Psoas muscle (tissue), 8 donors: Measurements from ENCODE around the gene CPLX4. TPM values are rescaled to one million over a fixed set of nuclear protein-coding genes. Genes with fewer than 3 reads are reported as not detected.

Experiments
- ATAC-seq, 4 donors: fragments of 200-7000 bp; cut with Tn5 transposase; one replicate each; pipeline ENCODE4 v1.9.1; 2020; ENCODE audit warnings: moderate library complexity in 3 of 4, mild to moderate bottlenecking in 2 of 4
- DNase-seq, 2 donors: peaks; one replicate each; pipeline ENCODE4 v3.0.0-alpha.2; 2020
- H3K27ac ChIP-seq: fragments of 200-600 bp; one replicate; pipeline ENCODE4 v1.8.0; 2022
- H3K27me3 ChIP-seq, 3 donors: fragments of 200-600 bp in 1 of 3; one replicate each; pipeline versions ENCODE4 v1.6.1 to v1.8.0; 2013 to 2022; ENCODE audit warnings: low read length in 2 of 3, mild to moderate bottlenecking in 2 of 3, moderate library complexity in 1 of 3; ENCODE audit not compliant: insufficient read depth in 3 of 3
- H3K36me3 ChIP-seq, 2 donors: fragments of 200-600 bp in 1 of 2; one replicate each; pipeline versions ENCODE4 v1.6.1 to v1.8.0; 2013 to 2022; ENCODE audit warnings: low read depth in 1 of 2, mild to moderate bottlenecking in 1 of 2, moderate library complexity in 1 of 2; ENCODE audit not compliant: insufficient read depth in 1 of 2
- H3K4me1 ChIP-seq: fragments of 200-600 bp; one replicate; pipeline ENCODE4 v1.8.0; 2022
- H3K4me3 ChIP-seq: fragments of 200-600 bp; one replicate; pipeline ENCODE4 v1.8.0; 2022; ENCODE audit warnings: mild to moderate bottlenecking
- H3K9me3 ChIP-seq: fragments of 200-600 bp; one replicate; pipeline ENCODE4 v1.8.0; 2022
- WGBS, 3 donors: extraction: QIAGEN DNeasy Blood & Tissue Kit; methylation state at CpG; one replicate each; pipeline versions ENCODE4 v1.1.6 to v1.1.7; 2013; 5-methylcytosine and 5-hydroxymethylcytosine counted together
- intact Hi-C, 2 donors: fragments of 100-400 bp; cut with DNase I; formaldehyde crosslinking; loops; one replicate each; pipeline versions ENCODE4 v1.11.0 to v1.14.2; 2022
- polyA plus RNA-seq, 3 donors: library from polyadenylated mRNA; stranded (reverse); fragments of 200-250 nt; gene quantifications; one replicate each; pipeline ENCODE4 v1.2.3, GENCODE V29; 2013
- total RNA-seq, 4 donors: library from RNA; stranded (reverse); fragmentation: NEBNext Ultra II Directional in 2 of 4; extraction: Animal tissue kit (Norgen Biotek cat#: 25700) in 2 of 4; gene quantifications; one replicate each; pipeline versions ENCODE4 v1.2.1 to v1.2.4, GENCODE V29; 2021 to 2023
- TF ChIP-seq, protein P1 (sequence below): fragments of 200-600 bp; IDR thresholded peaks from one replicate; pipeline ENCODE4 v1.8.0; 2022; ENCODE audit warnings: antibody characterized with exemption
- donor health status: healthy with polysubstance abuse.
- donor health status: DM: no; HTN: no; CAD: no; lungs with moderate emphysema.
- donor health status: Bipolar disorder and iron deficiency.
- donor health status: healthy.
- donor health status: DM: yes; HTN: yes; CAD: no.
- donor health status: DM: no; HTN: no; CAD: no.
- donor health status: DM: no; HTN: no; CAD: no.
- donor health status: DM: yes; HTN: yes; CAD: no.

CPLX4 gene
- total and polyA plus RNA-seq, 7 donors = not detected

DNA sequence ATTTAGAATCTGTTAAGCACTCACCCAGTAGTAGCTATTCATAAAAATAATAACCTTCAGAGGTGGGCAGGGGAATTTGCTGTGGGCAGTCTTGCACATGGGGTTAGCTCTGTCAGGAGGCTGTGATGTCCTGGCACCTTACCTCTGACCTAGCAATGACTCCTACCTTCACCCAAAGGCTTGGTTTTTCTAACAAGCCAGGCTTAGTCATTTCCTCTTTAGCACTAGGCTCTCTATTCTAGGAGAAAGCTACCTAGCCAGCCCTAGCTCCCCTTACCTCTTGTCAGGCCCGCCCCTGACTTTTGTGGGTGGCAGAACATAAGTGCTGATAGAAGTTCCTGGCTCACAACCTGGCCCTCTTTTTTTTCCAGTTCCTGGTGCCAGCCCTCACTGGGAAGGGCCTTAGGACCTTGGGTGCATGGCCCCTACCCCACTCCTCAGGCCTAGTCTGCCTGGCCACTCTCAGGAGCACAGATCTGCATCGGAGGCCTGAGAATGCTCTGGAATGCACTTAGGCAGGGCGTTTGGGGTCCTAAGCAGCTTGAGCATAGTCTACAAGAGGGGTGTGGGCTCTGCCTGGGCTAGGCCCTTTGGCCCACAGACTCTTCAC lies 17.7 kb downstream of the CPLX4 start:
- Histone ChIP-seq H3K36me3 (no peaks in the 10 kb centered on the region), H3K27ac (no peak overlapping the region), H3K4me1 (no peaks in the 10 kb centered on the region), H3K4me3 (no peak overlapping the region), H3K9me3 (no peaks in the 10 kb centered on the region), H3K27me3 (peaks cover 4 to 9% (median 5%) of the 10 kb centered on the region in 3 donors)
- 68 to 94% (median 76%) methylated on average over 3 of the region's 3 CpGs for WGBS, 3 donors
- DNase-seq (no peak), ATAC-seq (no peak)
- TF ChIP-seq, protein P1, sequence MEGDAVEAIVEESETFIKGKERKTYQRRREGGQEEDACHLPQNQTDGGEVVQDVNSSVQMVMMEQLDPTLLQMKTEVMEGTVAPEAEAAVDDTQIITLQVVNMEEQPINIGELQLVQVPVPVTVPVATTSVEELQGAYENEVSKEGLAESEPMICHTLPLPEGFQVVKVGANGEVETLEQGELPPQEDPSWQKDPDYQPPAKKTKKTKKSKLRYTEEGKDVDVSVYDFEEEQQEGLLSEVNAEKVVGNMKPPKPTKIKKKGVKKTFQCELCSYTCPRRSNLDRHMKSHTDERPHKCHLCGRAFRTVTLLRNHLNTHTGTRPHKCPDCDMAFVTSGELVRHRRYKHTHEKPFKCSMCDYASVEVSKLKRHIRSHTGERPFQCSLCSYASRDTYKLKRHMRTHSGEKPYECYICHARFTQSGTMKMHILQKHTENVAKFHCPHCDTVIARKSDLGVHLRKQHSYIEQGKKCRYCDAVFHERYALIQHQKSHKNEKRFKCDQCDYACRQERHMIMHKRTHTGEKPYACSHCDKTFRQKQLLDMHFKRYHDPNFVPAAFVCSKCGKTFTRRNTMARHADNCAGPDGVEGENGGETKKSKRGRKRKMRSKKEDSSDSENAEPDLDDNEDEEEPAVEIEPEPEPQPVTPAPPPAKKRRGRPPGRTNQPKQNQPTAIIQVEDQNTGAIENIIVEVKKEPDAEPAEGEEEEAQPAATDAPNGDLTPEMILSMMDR = no peak
- intact Hi-C loops = no loop called here

DNA sequence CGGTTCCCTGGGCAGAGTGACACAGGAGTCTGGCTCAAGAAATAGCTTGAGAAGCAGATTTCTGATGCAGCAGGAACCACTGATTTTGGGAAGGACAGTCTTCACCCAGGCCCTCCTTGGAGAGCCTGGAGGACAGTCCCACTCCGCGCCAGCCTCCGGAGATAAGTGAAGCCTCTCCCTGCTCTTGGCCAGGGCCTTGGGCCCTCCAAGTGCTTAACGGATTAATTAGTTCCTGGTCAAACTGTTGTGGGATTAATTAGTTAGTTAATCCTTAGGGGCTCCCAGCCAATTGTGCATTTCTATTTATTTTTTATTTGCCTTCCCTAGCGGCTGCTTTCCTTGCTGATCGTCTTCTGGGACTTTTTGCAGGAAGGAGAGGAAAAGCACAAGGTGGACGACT lies 19.6 kb downstream of the CPLX4 start:
- DNase-seq = no peak
- Histone ChIP-seq H3K4me1 (no peaks in the 10 kb centered on the region), H3K4me3 (no peak overlapping the region), H3K36me3 (no peaks in the 10 kb centered on the region), H3K27ac (no peak overlapping the region), H3K9me3 (no peaks in the 10 kb centered on the region), H3K27me3 (peaks cover 0 to 16% (median 4%) of the 10 kb centered on the region in 3 donors)
- WGBS, 3 donors = 67 to 80% (median 72%) methylated on average over 8 of the region's 8 CpGs
- intact Hi-C loops = no loop called here
- TF ChIP-seq, protein P1 = no peak
- no peak for ATAC-seq

DNA sequence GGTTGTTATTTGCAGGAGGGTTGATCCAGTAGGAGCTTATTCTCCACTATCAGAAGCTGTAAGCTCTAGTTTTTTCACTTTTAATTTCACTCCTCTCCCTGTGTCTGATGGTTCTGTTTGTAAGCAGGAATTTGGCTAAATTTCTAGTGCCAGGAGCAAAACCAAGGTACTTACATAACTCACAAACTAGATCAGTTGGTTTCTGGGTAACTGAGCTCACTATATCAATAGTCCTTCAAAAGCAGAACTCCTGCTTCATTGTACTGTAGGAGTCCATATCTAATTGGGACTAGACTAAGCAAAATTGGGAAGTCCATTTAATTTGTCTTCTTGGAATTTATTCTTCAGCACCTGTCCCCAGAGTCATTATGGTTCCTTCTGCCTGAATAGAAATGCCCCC lies 25.1 kb downstream of the CPLX4 start:
- peaks cover 0 to 7% (median 0%) of the 10 kb centered on the region in 3 donors for H3K27me3 ChIP-seq
- H3K4me1 ChIP-seq = no peaks in the 10 kb centered on the region
- no peak overlapping the region for H3K27ac ChIP-seq
- no peaks in the 10 kb centered on the region for H3K9me3 ChIP-seq
- ATAC-seq = no peak
- DNase-seq = no peak
- intact Hi-C loops = no loop called here
- TF ChIP-seq, protein P1 = no peak
- H3K4me3 ChIP-seq = no peak overlapping the region
- H3K36me3 ChIP-seq = no peaks in the 10 kb centered on the region

DNA sequence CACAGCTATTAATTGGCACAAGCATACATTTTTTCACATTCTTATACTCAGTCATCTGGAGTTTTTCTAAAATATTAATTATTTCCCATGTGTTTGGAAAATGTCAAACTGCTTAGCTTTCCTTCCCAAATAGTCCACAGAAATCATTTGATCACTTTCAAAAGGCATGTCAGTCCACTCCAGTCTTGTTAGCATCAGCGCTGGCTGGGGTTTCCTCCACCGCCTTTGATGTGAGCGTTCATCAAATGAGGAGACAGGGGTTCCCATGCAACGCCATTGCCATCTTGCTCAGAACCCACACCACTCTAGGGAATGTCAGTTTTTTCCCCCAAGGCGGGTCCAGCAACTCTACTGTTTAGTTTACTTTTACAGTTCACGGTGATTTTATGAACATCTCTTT lies 32.1 kb downstream of the CPLX4 start:
- H3K4me3 ChIP-seq = no peak overlapping the region
- H3K9me3 ChIP-seq = no peaks in the 10 kb centered on the region
- TF ChIP-seq, protein P1 = no peak
- ATAC-seq (no peak), DNase-seq (no peak)
- H3K36me3 ChIP-seq = no peaks in the 10 kb centered on the region
- H3K27ac ChIP-seq = no peak overlapping the region
- peaks cover 6 to 54% (median 6%) of the 10 kb centered on the region in 3 donors for H3K27me3 ChIP-seq
- no peaks in the 10 kb centered on the region for H3K4me1 ChIP-seq
- intact Hi-C loops = no loop called here
- 59 to 73% (median 63%) methylated on average over 6 of the region's 6 CpGs for WGBS, 3 donors

DNA sequence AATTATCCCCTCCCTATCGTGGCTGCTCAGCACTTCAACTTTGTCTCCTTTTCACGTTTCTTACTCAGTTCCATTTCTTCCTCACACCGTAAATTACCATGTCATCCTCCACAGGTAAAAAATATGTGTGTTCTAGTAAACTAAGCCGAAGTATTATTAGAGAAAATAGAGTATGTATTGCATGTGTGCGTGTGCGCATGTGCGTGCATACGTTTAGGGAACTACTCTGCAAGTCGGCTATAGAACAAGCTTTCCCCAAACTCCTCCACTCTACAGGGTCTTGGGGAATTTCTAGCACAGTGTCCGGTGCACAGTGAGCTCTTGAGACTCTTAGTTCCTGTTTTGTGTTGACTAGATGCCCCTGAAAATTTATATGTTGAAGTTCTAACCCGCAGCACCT lies 36.1 kb downstream of the CPLX4 start:
- intact Hi-C loops = no loop called here
- Histone ChIP-seq H3K36me3 (no peaks in the 10 kb centered on the region), H3K4me3 (no peak overlapping the region), H3K4me1 (no peaks in the 10 kb centered on the region), H3K27me3 (peaks cover 6 to 79% (median 7%) of the 10 kb centered on the region in 3 donors), H3K9me3 (no peaks in the 10 kb centered on the region), H3K27ac (no peak overlapping the region)
- WGBS, 3 donors = 84 to 85% (median 84%) methylated on average over 11 of the region's 11 CpGs
- DNase-seq = no peak
- ATAC-seq = no peak
- TF ChIP-seq, protein P1 = no peak
